ENCODE data around the gene KCNQ1.

The KCNQ1 gene

GRCh38 chr11:2453436-2453835, 8.6 kb downstream of the KCNQ1 start:
- FAIRE-seq, result no peak
- no peak for TF ChIP-seq TAF1 (IDR thresholded peaks at IDR 0.05; ENCODE audit: low read depth, low read length)
- TF ChIP-seq SPI1 (IDR thresholded peaks at IDR 0.05; ENCODE audit: low read depth, low read length), result no peak
- no peak for TF ChIP-seq POU2F2 (IDR thresholded peaks at IDR 0.05; ENCODE audit: low read depth, low read length)
- no peak for TF ChIP-seq POLR2AphosphoS5 (IDR thresholded peaks at IDR 0.05; ENCODE audit: low read depth, low read length)
- no peak for TF ChIP-seq POLR2A (IDR thresholded peaks at IDR 0.05; ENCODE audit: low read depth, low read length)
- no peak for DNase-seq (ENCODE audit: insufficient read length, low spot score)

- no peak for FAIRE-seq
- no peak for DNase-seq (ENCODE audit: insufficient read length, low spot score)
- TF ChIP-seq POU2F2 (IDR thresholded peaks at IDR 0.05; ENCODE audit: low read depth, low read length) (no peak), TAF1 (IDR thresholded peaks at IDR 0.05; ENCODE audit: low read depth, low read length) (no peak)
These were observed 13.5 kb downstream of the KCNQ1 start for GRCh38 chr11:2458321-2458720.

- DNase-seq (ENCODE audit: insufficient read length, low spot score), result no peak
- FAIRE-seq, result no peak
- TF ChIP-seq SPI1 (IDR thresholded peaks at IDR 0.05; ENCODE audit: low read depth, low read length) (no peak), POU2F2 (IDR thresholded peaks at IDR 0.05; ENCODE audit: low read depth, low read length) (no peak), POLR2AphosphoS5 (IDR thresholded peaks at IDR 0.05; ENCODE audit: low read depth, low read length) (no peak), TAF1 (IDR thresholded peaks at IDR 0.05; ENCODE audit: low read depth, low read length) (no peak), PAX5 (IDR thresholded peaks at IDR 0.05; ENCODE audit: insufficient read depth, low read length, severe bottlenecking) (no peak), POLR2A (IDR thresholded peaks at IDR 0.05; ENCODE audit: low read depth, low read length) (no peak)
These were observed 14.4 kb downstream of the KCNQ1 start for GRCh38 chr11:2459016-2459725.

- FAIRE-seq (no peak), DNase-seq (ENCODE audit: insufficient read length, low spot score) (no peak)
- no peak for TF ChIP-seq POLR2A (IDR thresholded peaks at IDR 0.05; ENCODE audit: low read depth, low read length)
- TF ChIP-seq POLR2AphosphoS5 (IDR thresholded peaks at IDR 0.05; ENCODE audit: low read depth, low read length), result no peak
- no peak for TF ChIP-seq TAF1 (IDR thresholded peaks at IDR 0.05; ENCODE audit: low read depth, low read length)
- no peak for TF ChIP-seq SPI1 (IDR thresholded peaks at IDR 0.05; ENCODE audit: low read depth, low read length)
- TF ChIP-seq POU2F2 (IDR thresholded peaks at IDR 0.05; ENCODE audit: low read depth, low read length), result no peak
- no peak for TF ChIP-seq PAX5 (IDR thresholded peaks at IDR 0.05; ENCODE audit: insufficient read depth, low read length, severe bottlenecking)
These were observed 15.2 kb downstream of the KCNQ1 start for GRCh38 chr11:2459796-2460531.

- DNase-seq (ENCODE audit: insufficient read length, low spot score) (no peak), FAIRE-seq (no peak)
- TF ChIP-seq SPI1 (IDR thresholded peaks at IDR 0.05; ENCODE audit: low read depth, low read length), result no peak
- no peak for TF ChIP-seq TAF1 (IDR thresholded peaks at IDR 0.05; ENCODE audit: low read depth, low read length)
- no peak for TF ChIP-seq POLR2A (IDR thresholded peaks at IDR 0.05; ENCODE audit: low read depth, low read length)
- no peak for TF ChIP-seq PAX5 (IDR thresholded peaks at IDR 0.05; ENCODE audit: insufficient read depth, low read length, severe bottlenecking)
- no peak for TF ChIP-seq POU2F2 (IDR thresholded peaks at IDR 0.05; ENCODE audit: low read depth, low read length)
- no peak for TF ChIP-seq POLR2AphosphoS5 (IDR thresholded peaks at IDR 0.05; ENCODE audit: low read depth, low read length)
These were observed 15.9 kb downstream of the KCNQ1 start for GRCh38 chr11:2460540-2461252.

- no peak for TF ChIP-seq POU2F2 (IDR thresholded peaks at IDR 0.05; ENCODE audit: low read depth, low read length)
- no peak for TF ChIP-seq PAX5 (IDR thresholded peaks at IDR 0.05; ENCODE audit: insufficient read depth, low read length, severe bottlenecking)
- no peak for TF ChIP-seq SPI1 (IDR thresholded peaks at IDR 0.05; ENCODE audit: low read depth, low read length)
- no peak for TF ChIP-seq POLR2A (IDR thresholded peaks at IDR 0.05; ENCODE audit: low read depth, low read length)
- no peak for TF ChIP-seq TAF1 (IDR thresholded peaks at IDR 0.05; ENCODE audit: low read depth, low read length)
- TF ChIP-seq POLR2AphosphoS5 (IDR thresholded peaks at IDR 0.05; ENCODE audit: low read depth, low read length), result no peak
- FAIRE-seq, result no peak
- DNase-seq (ENCODE audit: insufficient read length, low spot score), result no peak
These were observed 16.6 kb downstream of the KCNQ1 start for GRCh38 chr11:2461253-2461955.

GRCh38 chr11:2461956-2462542, 17.2 kb downstream of the KCNQ1 start:
- DNase-seq (ENCODE audit: insufficient read length, low spot score) (no peak), FAIRE-seq (no peak)
- TF ChIP-seq POU2F2 (IDR thresholded peaks at IDR 0.05; ENCODE audit: low read depth, low read length), result no peak
- TF ChIP-seq SPI1 (IDR thresholded peaks at IDR 0.05; ENCODE audit: low read depth, low read length), result no peak
- TF ChIP-seq POLR2A (IDR thresholded peaks at IDR 0.05; ENCODE audit: low read depth, low read length), result no peak
- TF ChIP-seq PAX5 (IDR thresholded peaks at IDR 0.05; ENCODE audit: insufficient read depth, low read length, severe bottlenecking), result no peak

- TF ChIP-seq POLR2A (IDR thresholded peaks at IDR 0.05; ENCODE audit: low read depth, low read length) (no peak), SPI1 (IDR thresholded peaks at IDR 0.05; ENCODE audit: low read depth, low read length) (no peak), PAX5 (IDR thresholded peaks at IDR 0.05; ENCODE audit: insufficient read depth, low read length, severe bottlenecking) (no peak), POU2F2 (IDR thresholded peaks at IDR 0.05; ENCODE audit: low read depth, low read length) (no peak), TAF1 (IDR thresholded peaks at IDR 0.05; ENCODE audit: low read depth, low read length) (no peak), POLR2AphosphoS5 (IDR thresholded peaks at IDR 0.05; ENCODE audit: low read depth, low read length) (no peak)
- FAIRE-seq, result no peak
- no peak for DNase-seq (ENCODE audit: insufficient read length, low spot score)
These were observed 17.8 kb downstream of the KCNQ1 start for GRCh38 chr11:2462543-2462985.

Measured in GM12891 (cell line).